Measurements from ENCODE around the gene PNPLA2. TPM values are rescaled to one million over a fixed set of nuclear protein-coding genes. Genes with fewer than 3 reads are reported as not detected.

The PNPLA2 gene
- polyA plus RNA-seq, 4 donors = 38.2 to 87.6 (median 68.0) TPM

GRCh38 chr11:828506-829175 is 9.9 kb downstream of the PNPLA2 start:
- no peak for DNase-seq (ENCODE audit: low read depth in 4 of 4, low spot score in 2 of 4)

- DNase-seq (ENCODE audit: low read depth in 4 of 4, low spot score in 2 of 4) = no peak
These were observed 10.6 kb downstream of the PNPLA2 start for GRCh38 chr11:829176-829846.

GRCh38 chr11:829847-830294 is 11.2 kb downstream of the PNPLA2 start:
- DNase-seq (ENCODE audit: low read depth in 4 of 4, low spot score in 2 of 4) = no peak

- DNase-seq (ENCODE audit: low read depth in 4 of 4, low spot score in 2 of 4) = no peak
These were observed 11.8 kb downstream of the PNPLA2 start for GRCh38 chr11:830295-831117.

GRCh38 chr11:831118-831864 is 12.6 kb downstream of the PNPLA2 start:
- no peak for DNase-seq (ENCODE audit: low read depth in 4 of 4, low spot score in 2 of 4)

- DNase-seq (ENCODE audit: low read depth in 4 of 4, low spot score in 2 of 4) = no peak
These were observed 13.3 kb downstream of the PNPLA2 start for GRCh38 chr11:831961-832528.

GRCh38 chr11:832529-833113 is 13.9 kb downstream of the PNPLA2 start, which contains the start of gene CD151:
Gene CD151, plus strand, starts transcription at chr11:832952. Its CDS starts 3,118 bp downstream, at chr11:836070.
- DNase-seq (ENCODE audit: low read depth in 4 of 4, low spot score in 2 of 4) = no peak

- no peak for DNase-seq (ENCODE audit: low read depth in 4 of 4, low spot score in 2 of 4)
These were observed 14.5 kb downstream of the PNPLA2 start for GRCh38 chr11:833114-833791.

GRCh38 chr11:833849-834311 is 15.2 kb downstream of the PNPLA2 start:
- no peak for DNase-seq (ENCODE audit: low read depth in 4 of 4, low spot score in 2 of 4)

- no peak for DNase-seq (ENCODE audit: low read depth in 4 of 4, low spot score in 2 of 4)
These were observed 15.9 kb downstream of the PNPLA2 start for GRCh38 chr11:834371-835316.

GRCh38 chr11:836274-836673 is 17.6 kb downstream of the PNPLA2 start:
- no peak for DNase-seq (ENCODE audit: low read depth in 4 of 4, low spot score in 2 of 4)

- no peak for DNase-seq (ENCODE audit: low read depth in 4 of 4, low spot score in 2 of 4)
These were observed 18.0 kb downstream of the PNPLA2 start for GRCh38 chr11:836700-837099.

GRCh38 chr11:837189-837989 is 18.7 kb downstream of the PNPLA2 start:
- DNase-seq (ENCODE audit: low read depth in 4 of 4, low spot score in 2 of 4) = no peak

- DNase-seq (ENCODE audit: low read depth in 4 of 4, low spot score in 2 of 4) = no peak
These were observed 19.2 kb downstream of the PNPLA2 start for GRCh38 chr11:837990-838307.

- no peak for DNase-seq (ENCODE audit: low read depth in 4 of 4, low spot score in 2 of 4)
These were observed 19.9 kb downstream of the PNPLA2 start for GRCh38 chr11:838441-839279.

- no peak for DNase-seq (ENCODE audit: low read depth in 4 of 4, low spot score in 2 of 4)
These were observed 20.5 kb downstream of the PNPLA2 start for GRCh38 chr11:839280-839623.

Measured in left renal cortex interstitium (tissue), 4 donors.